MCF 10A (cell line): ENCODE measurements around the gene PLOD2. TPM values are rescaled to one million over a fixed set of nuclear protein-coding genes. Genes with fewer than 3 reads are reported as not detected.

ENCODE experiments used
- BruUV-seq: library from RNA; stranded (reverse); fragments of 400-500 nt; replicated peaks from 2 replicates; lab custom pipeline; 2021; lab: Mats Ljungman, UMichigan
- CTCF ChIA-PET: fragments of 300-600 bp; sonication (Branson Sonifier 250); formaldehyde crosslinking; extraction: SDS; loops from one replicate; lab custom pipeline; 2021; ENCODE audit warnings: antibody characterized with exemption, inconsistent platforms; lab: Yijun Ruan, JAX
- POLR2A ChIA-PET: fragments of 300-600, 350-650 bp; sonication (Branson Sonifier 250); formaldehyde crosslinking; extraction: SDS; loops from one replicate; lab custom pipeline; 2020; ENCODE audit warnings: antibody characterized with exemption, inconsistent platforms; lab: Yijun Ruan, JAX
- DNase-seq: peaks from one replicate; pipeline ENCODE4 v3.0.0-alpha.2; 2018; ENCODE audit not compliant: unreplicated experiment
- H3K27ac Mint-ChIP-seq: one replicate; pipeline ENCODE4 v1.8.0; 2022; ENCODE audit warnings: mild to moderate bottlenecking, low read depth, mixed read lengths; ENCODE audit not compliant: unreplicated experiment
- H3K27me3 Mint-ChIP-seq: one replicate; pipeline ENCODE4 v1.8.0; 2022; ENCODE audit warnings: mixed read lengths; ENCODE audit not compliant: insufficient read depth, unreplicated experiment
- H3K36me3 Mint-ChIP-seq: one replicate; pipeline ENCODE4 v1.8.0; 2022; ENCODE audit warnings: mild to moderate bottlenecking, moderate library complexity, mixed read lengths; ENCODE audit not compliant: insufficient read depth, unreplicated experiment
- H3K4me1 Mint-ChIP-seq: one replicate; pipeline ENCODE4 v1.8.0; 2022; ENCODE audit warnings: mixed read lengths; ENCODE audit not compliant: insufficient read depth, unreplicated experiment
- H3K4me3 Mint-ChIP-seq: one replicate; pipeline ENCODE4 v1.8.0; 2022; ENCODE audit warnings: mild to moderate bottlenecking, moderate library complexity, mixed read lengths; ENCODE audit not compliant: unreplicated experiment
- H3K9me3 Mint-ChIP-seq: one replicate; pipeline ENCODE4 v1.8.0; 2022; ENCODE audit warnings: mixed read lengths; ENCODE audit not compliant: unreplicated experiment
- intact Hi-C: fragments of 100-400 bp; cut with micrococcal nuclease; formaldehyde crosslinking; loops from 2 replicates; pipeline ENCODE4 v1.14.1; 2022
- total RNA-seq: library from RNA; stranded (reverse); gene quantifications from 2 replicates; pipeline ENCODE4 v1.2.3, GENCODE V29; 2022
- TF ChIP-seq, protein P1 (sequence below): fragments of 200-600 bp; IDR thresholded peaks from one replicate; pipeline ENCODE4 v1.8.0; 2022; ENCODE audit warnings: antibody characterized with exemption, mild to moderate bottlenecking; ENCODE audit not compliant: unreplicated experiment

The PLOD2 gene
- total RNA-seq, 1 experiment from 2014 or later = 149 TPM

DNA sequence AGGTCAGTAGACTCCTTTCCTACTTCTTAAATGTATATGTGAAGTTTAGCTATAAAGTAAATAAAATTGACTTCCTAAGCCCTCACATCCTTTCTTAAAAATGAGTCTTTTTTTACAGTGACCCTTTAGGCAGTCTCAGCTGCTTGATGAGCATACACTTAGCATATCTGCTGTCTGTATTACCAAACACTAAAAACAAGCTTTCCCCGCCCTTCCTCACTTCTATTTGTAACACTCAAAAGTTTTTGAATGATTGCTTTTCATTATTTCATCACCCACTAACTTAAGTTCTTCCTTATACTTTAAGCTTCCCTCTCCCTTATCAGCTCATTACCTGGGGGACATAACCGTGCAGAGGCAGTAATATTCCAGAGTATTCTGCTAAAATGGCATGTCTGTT is 89.4 kb downstream of the PLOD2 start:
- peaks cover 20% of the 10 kb centered on the region for H3K4me1 Mint-ChIP-seq
- DNase-seq = no peak
- intact Hi-C loops = no loop called here
- BruUV-seq = no TSS peak
- CTCF ChIA-PET = interaction anchor here (0.7 to 2.0 kb wide), 6 partner anchors 10 to 289 kb away, joined by 3 to 15 read pairs (median 4); no protein-coding TSS in a partner anchor
- peak overlapping the region; percentile 3 for H3K27ac Mint-ChIP-seq
- no peak overlapping the region for H3K4me3 Mint-ChIP-seq
- H3K9me3 Mint-ChIP-seq = no peaks in the 10 kb centered on the region
- POLR2A ChIA-PET = interaction anchor here (0.8 to 2.5 kb wide), 8 partner anchors 75 to 118 kb away, joined by 3 to 9 read pairs (median 5); partner anchors contain the start of gene PLOD2
- H3K27me3 Mint-ChIP-seq = no peaks in the 10 kb centered on the region
- peaks cover 41% of the 10 kb centered on the region for H3K36me3 Mint-ChIP-seq
- TF ChIP-seq, protein P1, sequence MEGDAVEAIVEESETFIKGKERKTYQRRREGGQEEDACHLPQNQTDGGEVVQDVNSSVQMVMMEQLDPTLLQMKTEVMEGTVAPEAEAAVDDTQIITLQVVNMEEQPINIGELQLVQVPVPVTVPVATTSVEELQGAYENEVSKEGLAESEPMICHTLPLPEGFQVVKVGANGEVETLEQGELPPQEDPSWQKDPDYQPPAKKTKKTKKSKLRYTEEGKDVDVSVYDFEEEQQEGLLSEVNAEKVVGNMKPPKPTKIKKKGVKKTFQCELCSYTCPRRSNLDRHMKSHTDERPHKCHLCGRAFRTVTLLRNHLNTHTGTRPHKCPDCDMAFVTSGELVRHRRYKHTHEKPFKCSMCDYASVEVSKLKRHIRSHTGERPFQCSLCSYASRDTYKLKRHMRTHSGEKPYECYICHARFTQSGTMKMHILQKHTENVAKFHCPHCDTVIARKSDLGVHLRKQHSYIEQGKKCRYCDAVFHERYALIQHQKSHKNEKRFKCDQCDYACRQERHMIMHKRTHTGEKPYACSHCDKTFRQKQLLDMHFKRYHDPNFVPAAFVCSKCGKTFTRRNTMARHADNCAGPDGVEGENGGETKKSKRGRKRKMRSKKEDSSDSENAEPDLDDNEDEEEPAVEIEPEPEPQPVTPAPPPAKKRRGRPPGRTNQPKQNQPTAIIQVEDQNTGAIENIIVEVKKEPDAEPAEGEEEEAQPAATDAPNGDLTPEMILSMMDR = no peak

DNA sequence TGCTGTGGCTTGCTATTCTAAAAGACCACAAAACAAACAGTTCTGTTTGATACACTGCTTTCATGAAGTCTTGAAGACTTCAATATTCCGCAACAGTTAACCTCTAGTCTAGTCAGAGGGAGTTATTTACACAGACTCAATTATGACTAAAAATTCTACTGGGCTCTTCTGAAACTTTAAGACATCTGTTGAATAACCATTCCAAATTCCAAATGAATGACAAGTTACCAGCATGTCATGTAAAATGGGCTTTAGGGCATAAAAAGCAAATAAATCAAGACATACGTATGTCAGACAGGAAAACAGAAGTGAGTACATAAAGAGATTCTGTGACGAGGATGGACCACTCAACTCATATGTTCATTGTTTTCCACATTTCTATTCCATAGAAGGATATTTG is 93.9 kb downstream of the PLOD2 start:
- ChIA-PET CTCF (no interaction called here), POLR2A (no interaction called here)
- peak; percentile 67 for DNase-seq
- H3K9me3 Mint-ChIP-seq = no peaks in the 10 kb centered on the region
- H3K4me1 Mint-ChIP-seq = peaks cover 16% of the 10 kb centered on the region
- peaks cover 41% of the 10 kb centered on the region for H3K36me3 Mint-ChIP-seq
- BruUV-seq = no TSS peak
- no peaks in the 10 kb centered on the region for H3K27me3 Mint-ChIP-seq
- peak overlapping the region; percentile 61 for H3K27ac Mint-ChIP-seq
- intact Hi-C loops = loop anchor here (5.0 kb wide), 2 partner anchors 260 to 510 kb away; no protein-coding TSS in a partner anchor
- no peak overlapping the region for H3K4me3 Mint-ChIP-seq
- TF ChIP-seq, protein P1 = no peak

DNA sequence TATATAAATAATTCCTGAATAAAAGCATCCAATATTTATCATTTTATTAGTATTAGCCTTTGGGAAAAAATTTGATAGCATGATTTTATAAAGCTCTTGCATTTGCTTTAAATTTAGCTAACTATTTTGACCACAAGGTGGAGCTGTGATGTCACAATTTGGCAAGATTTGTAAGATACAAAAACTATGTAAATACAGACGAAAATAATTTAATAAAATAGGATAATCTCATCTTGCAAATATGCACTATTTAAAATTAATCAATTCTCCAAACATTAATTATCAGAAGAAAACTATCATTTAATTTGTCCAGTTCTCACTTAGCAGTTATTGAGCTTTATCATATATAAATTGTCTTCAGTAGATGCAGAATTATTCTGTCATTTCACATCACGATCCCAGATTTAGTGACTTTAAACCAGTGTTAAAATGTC is 95.4 kb downstream of the PLOD2 start:
- intact Hi-C loops = loop anchor here (1.0 to 5.0 kb wide), 5 partner anchors 95 to 512 kb away; no protein-coding TSS in a partner anchor
- no peaks in the 10 kb centered on the region for H3K9me3 Mint-ChIP-seq
- ChIA-PET POLR2A (interaction anchor here (0.7 to 2.7 kb wide), 7 partner anchors 92 to 513 kb away, joined by 3 to 16 read pairs (median 13); partner anchors contain the start of gene PLOD2), CTCF (interaction anchor here (0.5 to 7.6 kb wide), 28 partner anchors 10 to 515 kb away, joined by 3 to 207 read pairs (median 4); partner anchors contain the start of gene PLOD2)
- H3K27ac Mint-ChIP-seq = no peak overlapping the region
- peaks cover 26% of the 10 kb centered on the region for H3K36me3 Mint-ChIP-seq
- BruUV-seq = no TSS peak
- no peak overlapping the region for H3K4me3 Mint-ChIP-seq
- H3K4me1 Mint-ChIP-seq = peaks cover 9% of the 10 kb centered on the region
- DNase-seq = peak; percentile 69
- H3K27me3 Mint-ChIP-seq = no peaks in the 10 kb centered on the region
- TF ChIP-seq, protein P1 = peak; percentile 72

DNA sequence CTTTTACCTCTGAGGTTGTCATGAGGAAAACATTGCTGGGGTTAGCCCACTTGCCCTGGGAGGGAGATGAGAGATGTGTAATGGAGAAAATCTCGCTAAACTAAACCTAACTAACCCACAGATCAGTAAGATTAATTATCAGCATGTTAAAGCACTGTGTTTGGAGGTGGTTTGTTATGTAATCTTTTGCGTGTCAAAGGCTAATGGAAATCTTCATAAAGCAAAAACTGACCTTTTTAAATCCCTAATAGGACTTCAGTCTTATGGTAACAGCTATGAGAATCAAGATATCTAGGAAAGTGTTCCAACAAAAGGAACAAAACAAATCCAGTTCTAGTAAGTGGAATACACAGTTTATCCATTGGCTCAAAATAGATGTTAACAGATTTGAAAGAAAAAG is 102.7 kb downstream of the PLOD2 start:
- H3K36me3 Mint-ChIP-seq = peaks cover 24% of the 10 kb centered on the region
- BruUV-seq = no TSS peak
- POLR2A ChIA-PET = no interaction called here

More for the DNA sequence above, 102.7 kb downstream of the PLOD2 start:
- TF ChIP-seq, protein P1 = no peak
- Mint-ChIP-seq H3K9me3 (no peaks in the 10 kb centered on the region), H3K4me1 (no peaks in the 10 kb centered on the region), H3K4me3 (no peak overlapping the region), H3K27ac (no peak overlapping the region), H3K27me3 (no peaks in the 10 kb centered on the region)
- DNase-seq = no peak
- intact Hi-C loops = no loop called here
- CTCF ChIA-PET = interaction anchor here (0.6 to 2.1 kb wide), 2 partner anchors 103 to 130 kb away, joined by 3 to 11 read pairs; partner anchors contain the start of gene PLOD2
